Ascending aorta (tissue), 2 donors: Measurements from ENCODE around the gene ST8SIA4. TPM values are rescaled to one million over a fixed set of nuclear protein-coding genes. Genes with fewer than 3 reads are reported as not detected.

Experiments
- DNase-seq, 2 donors: peaks; one replicate each; pipeline ENCODE4 v3.0.0-alpha.2; 2019; ENCODE audit warnings: low spot score in 2 of 2
- H3K27ac ChIP-seq, 2 donors: fragments of 200-600 bp; sonication (generic); one replicate each; pipeline ENCODE4 v1.5.1; 2016 to 2017; ENCODE audit warnings: mild to moderate bottlenecking in 1 of 2
- H3K27me3 ChIP-seq: fragments of 200-600 bp; sonication (generic); one replicate; pipeline ENCODE4 v1.5.1; 2017
- H3K36me3 ChIP-seq, 2 donors: fragments of 200-600 bp; sonication (generic); one replicate each; pipeline ENCODE4 v1.5.1; 2016
- H3K4me1 ChIP-seq, 2 donors: fragments of 200-600 bp; sonication (generic); one replicate each; pipeline ENCODE4 v1.5.1; 2016 to 2017; ENCODE audit warnings: mild to moderate bottlenecking in 1 of 2
- H3K4me3 ChIP-seq, 2 donors: fragments of 200-600 bp; sonication (generic); one replicate each; pipeline ENCODE4 v1.5.1; 2016 to 2017; ENCODE audit warnings: mild to moderate bottlenecking in 1 of 2
- H3K9me3 ChIP-seq, 2 donors: fragments of 200-600 bp; sonication (generic); one replicate each; pipeline ENCODE4 v1.5.1; 2016
- intact Hi-C: fragments of 100-400 bp; cut with DNase I; formaldehyde crosslinking; loops from one replicate; pipeline ENCODE4 v1.15.1; 2023
- total RNA-seq: library from RNA; depleted of rRNA; stranded (reverse); fragments of >200 nt; gene quantifications from one replicate; pipeline ENCODE4 v1.1.0, GENCODE V29; 2016
- TF ChIP-seq, protein P1 (sequence below), 3 experiments: fragments of 200-600 bp in 2 of 3; fragments of 450-650 bp in 1 of 3; sonication (generic) in 2 of 3; IDR thresholded peaks; one replicate each; pipeline ENCODE4 v1.5.1; 2016 to 2019; ENCODE audit warnings: antibody characterized with exemption in 3 of 3, mild to moderate bottlenecking in 1 of 3, moderate library complexity in 1 of 3

The ST8SIA4 gene
- total RNA-seq, 1 donor from 2014 or later: 15.6 TPM

DNA sequence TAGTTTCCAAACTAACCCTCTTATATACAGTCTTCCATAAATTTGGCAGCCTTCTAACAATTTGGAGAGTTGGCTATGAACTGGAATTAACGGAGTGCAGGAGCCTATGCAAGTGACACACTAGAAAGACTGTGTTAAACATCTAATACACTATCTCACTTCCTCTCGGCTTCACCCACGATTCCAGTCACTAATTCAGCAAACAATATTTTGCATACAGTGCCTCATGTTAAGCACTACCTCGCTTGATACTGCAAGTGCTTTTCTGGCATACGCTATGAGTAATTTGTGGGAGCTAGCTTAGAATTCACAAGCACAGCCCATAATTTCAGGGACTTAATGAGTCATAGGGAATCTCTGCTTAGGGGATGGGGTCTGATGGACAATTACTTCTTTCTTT, 102.5 kb downstream of the ST8SIA4 start:
- Histone ChIP-seq H3K4me3 (no peak overlapping the region), H3K9me3 (no peaks in the 10 kb centered on the region), H3K36me3 (no peaks in the 10 kb centered on the region), H3K27me3 (no peaks in the 10 kb centered on the region), H3K4me1 (no peaks in the 10 kb centered on the region), H3K27ac (no peak overlapping the region)
- DNase-seq: no peak
- intact Hi-C loops: no loop called here
- TF ChIP-seq, protein P1, sequence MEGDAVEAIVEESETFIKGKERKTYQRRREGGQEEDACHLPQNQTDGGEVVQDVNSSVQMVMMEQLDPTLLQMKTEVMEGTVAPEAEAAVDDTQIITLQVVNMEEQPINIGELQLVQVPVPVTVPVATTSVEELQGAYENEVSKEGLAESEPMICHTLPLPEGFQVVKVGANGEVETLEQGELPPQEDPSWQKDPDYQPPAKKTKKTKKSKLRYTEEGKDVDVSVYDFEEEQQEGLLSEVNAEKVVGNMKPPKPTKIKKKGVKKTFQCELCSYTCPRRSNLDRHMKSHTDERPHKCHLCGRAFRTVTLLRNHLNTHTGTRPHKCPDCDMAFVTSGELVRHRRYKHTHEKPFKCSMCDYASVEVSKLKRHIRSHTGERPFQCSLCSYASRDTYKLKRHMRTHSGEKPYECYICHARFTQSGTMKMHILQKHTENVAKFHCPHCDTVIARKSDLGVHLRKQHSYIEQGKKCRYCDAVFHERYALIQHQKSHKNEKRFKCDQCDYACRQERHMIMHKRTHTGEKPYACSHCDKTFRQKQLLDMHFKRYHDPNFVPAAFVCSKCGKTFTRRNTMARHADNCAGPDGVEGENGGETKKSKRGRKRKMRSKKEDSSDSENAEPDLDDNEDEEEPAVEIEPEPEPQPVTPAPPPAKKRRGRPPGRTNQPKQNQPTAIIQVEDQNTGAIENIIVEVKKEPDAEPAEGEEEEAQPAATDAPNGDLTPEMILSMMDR (IDR thresholded peaks at IDR 0.05): no peak

DNA sequence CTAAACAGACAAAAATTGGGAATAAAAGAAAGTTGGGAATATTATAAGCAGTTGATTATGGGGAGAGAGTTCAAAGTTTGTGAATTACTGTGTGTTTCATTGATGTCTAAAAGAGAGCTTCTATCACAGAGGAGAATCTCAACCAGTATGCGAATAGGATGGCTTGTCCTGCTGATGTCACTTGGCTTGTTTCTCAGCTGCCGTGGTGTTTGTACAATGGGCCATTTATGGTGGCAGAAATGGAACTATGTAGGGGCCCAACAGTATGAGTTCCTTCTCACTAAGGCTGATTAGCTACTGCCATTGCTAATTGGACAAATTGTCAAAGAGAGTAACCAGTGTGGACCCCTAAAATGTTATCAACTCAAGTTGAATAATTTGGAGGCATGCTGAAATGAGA, 103.9 kb downstream of the ST8SIA4 start:
- intact Hi-C loops: no loop called here
- Histone ChIP-seq H3K27ac (no peak overlapping the region), H3K4me3 (no peak overlapping the region), H3K4me1 (no peaks in the 10 kb centered on the region), H3K27me3 (no peaks in the 10 kb centered on the region), H3K36me3 (no peaks in the 10 kb centered on the region), H3K9me3 (no peaks in the 10 kb centered on the region)
- TF ChIP-seq, protein P1 (IDR thresholded peaks at IDR 0.05): no peak
- DNase-seq: no peak

DNA sequence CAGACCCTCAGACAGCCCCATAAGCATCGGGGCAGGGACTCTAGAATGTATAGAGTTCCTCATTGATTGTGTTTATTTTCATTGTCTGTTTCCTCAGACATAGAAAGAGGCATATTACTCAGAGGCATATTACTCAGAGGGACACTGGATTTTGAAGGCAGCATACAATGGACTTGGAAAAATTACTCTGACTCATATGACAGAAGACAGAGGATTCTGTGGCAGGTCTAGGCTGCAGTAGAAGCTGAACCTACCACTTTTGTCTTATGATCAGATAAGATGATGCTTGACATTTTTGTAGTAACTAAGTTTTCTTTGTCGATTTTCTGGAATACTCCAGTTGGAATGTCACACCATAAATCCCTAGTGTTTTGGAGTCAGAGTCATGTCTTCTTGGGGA, 105.2 kb downstream of the ST8SIA4 start:
- H3K27me3 ChIP-seq: no peaks in the 10 kb centered on the region
- no peaks in the 10 kb centered on the region for H3K36me3 ChIP-seq
- no peak overlapping the region for H3K27ac ChIP-seq
- DNase-seq: no peak
- no peak overlapping the region for H3K4me3 ChIP-seq
- H3K9me3 ChIP-seq: no peaks in the 10 kb centered on the region
- no peaks in the 10 kb centered on the region for H3K4me1 ChIP-seq
- TF ChIP-seq, protein P1 (IDR thresholded peaks at IDR 0.05): no peak
- intact Hi-C loops: no loop called here

DNA sequence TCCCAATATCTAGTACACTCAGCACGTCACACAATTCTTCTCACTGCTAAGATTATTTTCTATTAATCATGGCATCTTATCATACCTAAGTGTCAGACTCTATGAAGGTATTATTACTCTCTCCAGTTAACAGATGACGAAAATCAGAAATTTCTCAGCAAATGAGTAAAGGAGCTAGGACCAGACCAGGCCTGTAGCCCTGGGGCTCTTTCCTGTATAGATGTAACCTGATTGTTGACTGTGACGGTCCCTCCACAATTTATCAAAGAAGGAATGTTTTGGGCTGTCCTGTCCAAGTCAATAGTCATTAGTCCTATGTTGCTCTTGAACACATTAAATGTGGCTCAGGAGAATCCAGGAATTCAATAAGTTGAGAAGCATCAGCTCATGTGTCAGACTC, 106.2 kb downstream of the ST8SIA4 start:
- Histone ChIP-seq H3K4me3 (no peak overlapping the region), H3K27me3 (no peaks in the 10 kb centered on the region), H3K9me3 (no peaks in the 10 kb centered on the region), H3K36me3 (no peaks in the 10 kb centered on the region), H3K4me1 (no peaks in the 10 kb centered on the region), H3K27ac (no peak overlapping the region)
- intact Hi-C loops: no loop called here
- TF ChIP-seq, protein P1 (IDR thresholded peaks at IDR 0.05): no peak
- DNase-seq: no peak

DNA sequence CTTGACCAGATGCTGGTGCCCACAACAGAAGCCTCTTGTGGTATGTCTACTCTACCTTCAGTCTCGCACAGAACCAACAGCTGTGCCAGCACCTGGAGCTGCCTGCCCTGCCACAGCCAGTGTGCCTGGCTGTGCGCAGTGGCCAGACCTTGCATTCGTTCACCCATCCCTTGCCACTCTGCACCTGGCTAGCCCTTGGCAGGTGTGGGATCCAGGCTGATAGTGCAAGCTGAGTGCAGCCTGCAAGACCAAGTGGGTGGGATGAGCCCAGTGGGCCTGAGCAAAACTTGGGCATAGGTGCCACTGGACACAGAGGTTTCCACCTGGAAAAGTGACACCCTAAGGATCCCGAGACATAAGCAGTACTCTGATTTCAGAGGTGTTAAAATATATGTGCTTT, 108.2 kb downstream of the ST8SIA4 start:
- intact Hi-C loops: no loop called here
- DNase-seq: no peak
- H3K4me3 ChIP-seq: no peak overlapping the region

More for the DNA sequence above, 108.2 kb downstream of the ST8SIA4 start:
- Histone ChIP-seq H3K9me3 (no peaks in the 10 kb centered on the region), H3K4me1 (no peaks in the 10 kb centered on the region), H3K27me3 (no peaks in the 10 kb centered on the region), H3K27ac (no peak overlapping the region), H3K36me3 (no peaks in the 10 kb centered on the region)
- TF ChIP-seq, protein P1 (IDR thresholded peaks at IDR 0.05): no peak
